ENCODE measurements around the gene CISD1.
A peak's percentile ranks its signal among the peaks of the same experiment; 100 is the strongest.

Gene CISD1

DNA sequence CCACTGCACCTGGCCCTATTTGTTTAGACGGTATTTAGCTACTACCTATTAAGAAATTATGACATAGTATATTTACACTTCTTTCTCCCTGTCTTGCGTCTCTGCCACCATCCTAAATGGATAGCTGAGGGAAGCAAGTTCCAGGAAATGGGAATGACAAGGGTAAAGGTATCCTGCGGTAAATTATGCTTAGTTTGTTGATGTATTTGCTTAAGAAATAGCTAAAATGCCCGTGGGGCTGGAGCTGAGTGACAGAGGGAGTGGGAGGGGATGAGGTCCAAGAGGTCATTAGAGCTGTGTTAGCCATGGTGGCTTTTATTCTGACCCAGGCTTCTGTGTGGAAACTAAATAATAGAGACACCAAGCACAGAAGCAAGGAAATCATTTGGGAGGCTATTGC, 36.9 kb downstream of the CISD1 start:
- DNase-seq (ENCODE audit: low read depth in 2 of 3, low spot score in 1 of 3), result no peak

DNA sequence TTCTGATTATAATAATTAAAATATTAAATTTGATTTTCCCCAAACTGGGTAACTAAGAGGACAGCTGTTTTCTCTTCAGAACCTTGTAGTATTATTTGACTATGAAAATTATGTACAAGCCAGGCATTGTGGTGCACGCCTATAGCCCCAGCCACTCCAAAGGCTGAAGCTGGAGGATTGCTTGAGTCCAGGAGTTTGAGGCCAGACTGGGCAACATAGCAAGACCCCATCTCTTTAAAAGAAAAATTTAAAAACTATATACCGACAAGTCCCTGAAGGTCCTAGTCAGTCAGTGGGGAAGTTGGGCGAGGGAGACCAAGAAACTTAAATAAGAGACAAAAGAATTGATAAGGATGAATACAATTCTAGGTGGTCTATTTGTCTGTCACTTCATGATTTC, 38.7 kb downstream of the CISD1 start:
- no peak for DNase-seq (ENCODE audit: low read depth in 2 of 3, low spot score in 1 of 3)

DNA sequence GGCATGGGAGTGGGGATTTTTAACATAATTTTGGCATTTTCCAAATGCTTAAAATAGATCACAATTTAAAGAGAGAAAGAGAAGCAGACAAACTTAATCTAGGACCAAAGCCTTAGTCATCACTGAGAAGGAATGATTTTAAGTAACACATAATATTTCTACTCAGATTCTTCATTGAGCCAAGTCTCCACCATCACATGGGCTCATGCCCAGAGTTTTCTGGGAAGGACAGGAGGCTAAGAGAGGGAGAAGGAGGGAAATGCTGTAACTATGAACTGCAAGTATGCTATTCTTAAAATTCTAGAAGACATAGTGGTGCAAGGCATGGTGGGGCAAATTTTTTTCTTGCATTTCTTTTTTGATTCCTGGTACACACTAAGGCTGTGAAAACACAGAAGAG, 42.1 kb downstream of the CISD1 start:
- no peak for DNase-seq (ENCODE audit: low read depth in 2 of 3, low spot score in 1 of 3)

DNA sequence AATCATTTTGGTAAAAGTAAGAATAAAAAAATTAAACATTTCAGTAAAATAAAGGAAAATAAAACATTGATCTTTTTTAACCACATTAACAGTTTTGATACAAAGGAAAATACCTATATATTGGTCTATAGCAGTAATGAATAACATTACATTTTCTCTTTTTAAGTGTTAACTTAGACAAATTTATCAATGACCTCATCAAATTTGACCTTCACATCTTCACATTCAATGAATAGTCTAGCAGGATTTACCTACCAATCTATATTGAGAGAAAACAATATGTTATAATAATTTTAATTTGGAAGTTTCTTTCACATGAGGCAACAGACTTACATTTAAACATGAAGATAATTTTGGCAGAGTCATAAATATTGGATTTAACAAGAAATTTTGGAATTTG, 47.9 kb downstream of the CISD1 start:
- no peak for DNase-seq (ENCODE audit: low read depth in 2 of 3, low spot score in 1 of 3)

DNA sequence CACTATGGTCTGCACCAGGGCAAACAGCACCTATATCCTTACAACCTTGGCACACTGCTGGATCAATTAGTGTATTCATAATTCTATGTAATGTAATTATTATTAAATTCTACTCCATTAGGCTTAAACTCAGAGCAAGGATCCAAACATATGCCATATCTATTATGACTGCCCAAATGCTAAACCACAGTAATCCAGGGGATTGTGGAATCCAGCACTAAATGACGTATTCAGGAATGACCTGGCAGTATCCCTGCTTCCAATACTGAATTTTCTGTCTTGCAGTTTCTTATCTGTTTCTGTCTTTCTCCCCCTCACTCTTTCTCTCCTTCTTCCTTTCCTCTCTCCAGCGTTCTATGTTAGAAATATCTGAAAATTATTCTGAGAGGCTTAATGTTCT, 49.4 kb downstream of the CISD1 start:
- DNase-seq (ENCODE audit: low read depth in 2 of 3, low spot score in 1 of 3), result no peak

DNA sequence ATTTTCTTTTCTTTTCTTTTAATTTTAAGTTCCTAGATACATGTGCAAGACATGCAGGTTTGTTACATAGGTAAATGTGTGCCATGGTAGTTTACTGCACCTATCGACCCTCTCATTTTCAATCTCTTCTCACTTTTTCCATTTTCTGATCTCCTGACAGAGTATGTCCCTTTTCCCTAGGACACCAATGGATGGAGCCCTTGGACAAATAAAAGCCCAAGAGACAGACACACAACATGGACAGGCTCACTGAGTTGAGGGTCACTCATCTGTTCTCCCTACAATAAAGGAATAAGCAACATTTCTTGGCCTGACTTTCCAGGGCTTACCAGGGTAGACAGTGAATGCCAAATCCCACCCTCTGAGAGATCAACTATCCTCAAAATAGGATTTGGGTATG, 50.6 kb downstream of the CISD1 start:
- DNase-seq (ENCODE audit: low read depth in 2 of 3, low spot score in 1 of 3), result no peak

DNA sequence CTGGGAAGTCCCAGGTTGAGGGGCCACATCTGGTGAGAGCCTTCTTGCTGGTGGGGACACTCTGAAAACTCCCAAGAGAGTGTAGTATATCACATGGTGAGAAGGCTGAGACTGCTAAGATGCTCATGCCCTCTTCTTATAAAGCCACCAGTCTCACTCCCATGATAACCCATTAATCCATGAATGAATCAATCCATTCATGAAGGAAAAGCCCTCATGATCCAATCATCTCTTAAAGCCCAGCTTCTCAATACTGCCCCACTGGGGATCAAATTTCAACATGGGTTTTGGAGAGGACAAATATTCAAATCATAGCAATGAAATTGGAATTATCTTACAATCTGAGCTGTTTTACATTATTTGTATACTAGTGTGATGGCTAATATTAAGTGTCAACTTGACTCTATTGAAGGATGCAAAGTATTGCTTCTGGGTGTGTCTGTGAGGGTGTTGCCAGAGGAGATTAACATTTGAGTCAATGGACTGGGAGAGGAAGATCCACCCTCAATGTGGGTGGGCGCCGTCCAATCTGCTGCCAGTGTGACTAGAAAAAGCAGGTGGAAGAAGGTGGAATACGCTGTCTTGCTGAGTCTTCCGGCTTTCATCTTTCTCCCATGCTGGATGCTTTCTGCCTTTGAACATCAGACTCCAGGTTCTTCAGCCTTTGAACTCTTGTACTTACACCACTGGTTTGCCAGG, 51.5 kb downstream of the CISD1 start:
- no peak for DNase-seq (ENCODE audit: low read depth in 2 of 3, low spot score in 1 of 3)

DNA sequence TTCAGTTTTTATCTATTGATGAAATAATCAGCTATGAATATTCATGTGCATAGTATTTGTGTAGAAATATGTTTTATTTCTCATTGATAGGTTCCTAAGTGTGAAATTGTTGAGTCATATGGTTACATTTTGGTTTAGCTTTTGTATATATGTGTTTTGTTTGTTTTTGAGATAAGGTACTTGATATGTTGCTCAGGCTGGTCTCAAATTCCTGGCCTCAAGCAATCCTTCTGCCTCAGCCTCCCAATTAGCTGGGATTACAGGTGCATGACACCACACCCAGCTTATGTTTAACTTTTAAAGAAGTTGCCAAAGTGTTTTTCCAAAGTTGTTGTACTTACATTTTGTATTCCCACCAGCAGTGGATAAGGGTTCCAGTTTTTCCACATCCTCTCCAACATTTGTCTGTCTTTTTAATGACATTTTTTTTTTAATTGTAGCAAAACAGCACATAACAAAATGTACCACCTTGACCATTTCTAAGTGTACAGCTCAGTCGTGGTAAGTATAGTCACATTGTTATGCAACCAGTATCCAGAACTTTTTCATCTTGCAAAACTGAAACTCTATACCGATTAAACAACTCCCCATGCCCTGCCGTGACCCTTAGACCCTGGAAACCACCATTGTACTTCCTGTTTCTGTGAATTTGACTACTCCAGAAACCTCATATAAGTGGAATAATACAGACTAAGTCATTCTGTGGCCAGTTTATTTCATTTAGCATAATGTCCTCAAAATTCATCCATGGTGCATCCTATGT, 53.3 kb downstream of the CISD1 start:
- no peak for DNase-seq (ENCODE audit: low read depth in 2 of 3, low spot score in 1 of 3)

DNA sequence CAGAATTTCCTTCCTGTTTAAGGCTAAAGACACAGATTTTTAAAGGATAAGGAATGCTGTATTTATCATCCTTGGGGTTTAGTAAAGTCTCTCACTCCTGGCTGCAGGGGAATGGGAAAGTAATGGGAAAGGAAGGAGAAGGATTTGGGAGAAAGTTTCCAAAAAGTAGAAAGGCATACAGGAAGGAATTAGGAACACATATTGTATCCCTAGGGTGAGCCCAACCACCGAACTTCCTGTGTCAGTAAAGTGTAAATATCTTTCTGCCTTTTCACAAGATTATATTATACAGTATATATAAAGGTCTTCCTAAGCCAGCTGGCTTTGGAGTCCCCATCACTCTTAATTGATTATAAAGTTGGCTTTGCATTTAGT, 53.9 kb downstream of the CISD1 start:
- no peak for DNase-seq (ENCODE audit: low read depth in 2 of 3, low spot score in 1 of 3)

DNA sequence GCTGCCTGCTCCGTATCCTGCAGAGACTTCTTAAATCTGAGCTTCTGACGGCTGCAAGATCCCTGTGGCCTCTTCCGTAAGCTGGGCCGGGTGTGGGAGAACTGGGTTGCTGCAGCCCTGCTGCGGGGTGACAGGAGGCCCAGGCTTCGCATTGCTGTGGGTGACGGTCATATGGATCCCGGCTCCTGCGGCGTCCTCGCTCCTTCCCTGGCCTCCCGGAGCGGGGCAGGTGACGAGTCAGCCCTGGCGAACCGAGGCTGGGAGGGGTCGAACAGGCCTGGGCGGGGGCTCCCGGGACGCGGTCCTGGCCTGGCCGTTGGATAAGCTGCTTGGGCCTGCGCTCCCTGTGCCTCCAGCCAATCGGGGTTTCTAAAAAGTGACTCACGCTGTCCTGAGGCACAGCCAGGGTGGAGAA, 58.0 kb downstream of the CISD1 start:
- no peak for DNase-seq (ENCODE audit: low read depth in 2 of 3, low spot score in 1 of 3)

DNA sequence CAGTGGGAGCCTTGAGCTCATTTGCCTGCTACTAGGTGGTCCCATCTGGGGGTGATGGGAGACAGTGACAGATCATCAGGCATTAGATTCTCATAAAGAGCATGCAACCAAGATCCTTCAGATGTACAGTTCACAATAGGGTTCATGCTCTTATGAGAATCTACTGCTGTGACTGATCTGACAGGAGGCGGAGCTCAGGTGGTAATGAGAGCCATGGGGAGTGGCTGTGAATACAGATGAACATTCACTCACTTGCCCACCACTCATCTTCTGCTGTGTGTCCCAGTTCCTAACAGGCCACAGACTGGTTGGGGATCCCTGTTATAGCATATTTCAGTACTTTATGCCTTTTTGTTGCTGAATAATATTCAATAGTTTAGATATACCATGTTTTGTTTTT, 59.3 kb downstream of the CISD1 start:
- DNase-seq (ENCODE audit: low read depth in 2 of 3, low spot score in 1 of 3), result no peak

DNA sequence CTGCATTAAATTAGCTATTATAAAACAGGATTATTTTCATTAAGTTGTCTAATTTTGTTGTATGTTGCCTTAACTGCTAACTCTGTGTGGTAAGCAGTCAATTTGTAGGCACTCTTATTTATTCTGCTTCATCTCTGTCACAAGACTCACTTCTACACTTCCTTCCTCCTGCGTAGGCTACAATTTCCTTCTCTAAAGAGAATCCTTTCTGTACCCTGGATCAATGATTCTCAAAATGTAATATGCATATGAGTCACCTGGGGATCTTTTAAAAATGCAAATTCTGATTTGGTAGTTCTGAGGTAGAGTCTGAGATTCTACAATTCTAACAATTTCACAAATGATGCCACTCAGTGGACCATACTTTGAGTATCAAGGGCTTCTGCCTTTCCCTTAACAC, 61.5 kb downstream of the CISD1 start:
- no peak for DNase-seq (ENCODE audit: low read depth in 2 of 3, low spot score in 1 of 3)

DNA sequence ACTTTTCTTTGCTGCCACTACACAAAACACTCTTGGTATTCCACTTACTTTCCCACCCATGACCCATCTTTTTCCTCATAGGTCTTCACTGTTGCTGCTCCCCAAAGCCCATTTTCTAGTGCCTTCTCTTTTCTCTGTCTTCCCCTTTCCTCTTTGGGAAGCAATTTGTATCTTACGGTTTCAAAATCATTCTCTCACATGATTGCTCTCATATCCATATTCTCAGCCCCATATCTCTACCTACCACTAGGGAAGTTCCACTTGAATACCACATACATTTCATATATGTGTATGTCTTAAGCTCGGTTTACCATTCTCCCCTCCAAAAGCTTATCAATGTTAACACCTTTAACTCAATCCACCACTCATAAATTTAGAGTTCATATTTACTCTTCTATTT, 62.7 kb downstream of the CISD1 start:
- DNase-seq (ENCODE audit: low read depth in 2 of 3, low spot score in 1 of 3), result no peak

DNA sequence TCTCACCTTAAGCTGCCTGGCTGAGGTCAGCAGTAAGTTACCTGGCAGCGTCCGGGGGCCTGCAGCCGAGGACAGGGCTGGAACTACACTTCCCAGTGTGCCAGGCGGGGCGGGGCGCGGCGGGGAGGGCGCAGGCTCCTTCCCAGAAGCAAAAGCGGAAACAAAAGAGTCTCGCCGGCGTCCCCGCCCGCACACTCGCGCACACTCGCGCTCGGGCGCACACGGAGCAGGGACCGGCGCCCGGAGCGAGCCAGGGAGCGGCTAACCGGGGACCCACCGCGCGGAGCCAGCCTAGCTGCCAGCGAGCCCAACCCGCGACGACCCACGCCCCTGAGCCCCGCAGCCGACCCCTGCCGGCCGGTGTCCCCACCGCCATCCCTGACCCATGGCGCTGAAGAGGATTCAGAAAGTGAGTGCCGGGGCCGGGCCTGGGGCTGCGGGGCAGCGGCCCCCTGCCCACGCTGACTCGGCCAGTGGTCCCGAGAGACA, 65.9 kb downstream of the CISD1 start, which contains the start of gene UBE2D1:
UBE2D1 (plus strand) TSS at position 190 of the 489 bp plus-strand sequence; CDS start at position 386, 196 bp downstream.
- DNase-seq (ENCODE audit: low read depth in 2 of 3, low spot score in 1 of 3), result peak; percentile 72 to 87 (median 78)

DNA sequence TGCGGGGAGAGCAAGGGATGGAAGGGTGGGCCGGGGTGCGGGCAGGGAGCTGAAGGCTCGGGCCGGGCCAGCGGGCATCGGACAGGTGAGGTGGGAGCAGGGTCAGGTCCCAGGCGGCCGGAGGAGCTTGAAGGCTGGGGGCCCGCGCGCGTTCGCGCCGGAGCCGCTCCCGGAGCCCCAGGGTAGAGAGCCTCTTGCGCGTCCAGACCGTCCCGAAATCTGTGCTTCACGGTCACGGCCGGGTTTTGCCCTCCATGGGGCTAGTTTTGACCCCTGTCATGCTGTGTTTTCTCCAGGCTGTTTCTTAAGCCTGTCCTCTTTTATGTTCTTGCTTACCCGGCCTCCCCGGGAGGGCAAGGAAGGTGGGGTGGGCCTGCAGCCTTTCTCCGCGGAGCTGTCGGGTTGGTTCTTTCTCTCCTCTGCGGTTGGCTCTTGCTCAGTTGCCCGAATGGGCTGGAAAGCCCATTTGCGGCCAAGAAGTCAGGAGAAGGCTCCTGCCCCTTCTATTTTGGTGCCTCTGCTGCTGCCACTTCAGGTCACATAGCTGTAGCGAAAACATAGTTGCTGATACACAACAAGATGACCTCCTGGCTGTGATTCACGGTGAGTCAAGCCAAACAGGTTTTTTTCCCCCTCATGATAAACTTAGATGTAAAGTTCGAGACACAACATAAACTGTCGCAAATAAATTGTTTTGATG, 66.5 kb downstream of the CISD1 start:
- DNase-seq (ENCODE audit: low read depth in 2 of 3, low spot score in 1 of 3), result no peak

DNA sequence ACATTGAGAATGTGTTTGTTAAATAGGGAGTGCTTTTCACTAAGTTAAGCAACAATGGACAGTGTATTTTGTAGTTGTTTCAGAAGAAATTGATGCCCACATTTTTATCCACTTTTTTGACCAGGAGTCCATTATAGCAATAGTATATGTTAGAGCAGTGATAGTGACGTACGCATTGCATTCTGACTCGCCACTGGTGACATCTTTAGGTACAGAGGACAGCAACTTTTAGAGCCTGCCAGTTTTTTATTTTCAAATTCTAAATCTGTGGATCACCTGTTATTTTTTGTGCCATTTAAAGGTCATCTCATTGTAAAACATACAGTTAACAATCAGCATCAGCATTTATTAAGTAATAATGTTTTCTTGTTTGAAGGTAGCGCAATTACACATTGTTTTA, 67.3 kb downstream of the CISD1 start:
- DNase-seq (ENCODE audit: low read depth in 2 of 3, low spot score in 1 of 3), result no peak
